H1 (cell line): ENCODE measurements around the gene SLC7A6OS. TPM values are rescaled to one million over a fixed set of nuclear protein-coding genes. Genes with fewer than 3 reads are reported as not detected.

Source experiments
- CTCF ChIA-PET: fragments of 300-600 bp; sonication (Branson Sonifier 250); formaldehyde crosslinking; loops from one replicate; lab custom pipeline; 2021; ENCODE audit not compliant: partially characterized antibody; lab: Charles Lee
- POLR2A ChIA-PET: fragments of 300-600 bp; sonication (Branson Sonifier 250); formaldehyde crosslinking; loops from one replicate; lab custom pipeline; 2021; ENCODE audit warnings: inconsistent platforms; ENCODE audit not compliant: partially characterized antibody; lab: Charles Lee
- DNase-seq, 2 experiments: peaks; one replicate each; pipeline versions ENCODE4 v3.0.0 to v3.0.0-alpha.2; 2010 to 2022; ENCODE audit warnings: low spot score in 2 of 2, low read depth in 1 of 2, mixed read lengths in 1 of 2
- FAIRE-seq: peaks from 2 replicates; lab custom pipeline; 2011; peaks lifted over from hg19 to GRCh38; lab: Jason Lieb, UNC
- H2AFZ ChIP-seq: 2 replicates; pipeline ENCODE4 v1.8.1; 2012; ENCODE audit warnings: low read length, inconsistent platforms
- H2AK5ac ChIP-seq: 2 replicates; pipeline ENCODE4 v1.6.1; 2013; ENCODE audit warnings: low read depth, low read length
- H2BK120ac ChIP-seq: replicated peaks from 2 replicates; pipeline ENCODE3; 2013; ENCODE audit warnings: low read depth, low read length, inconsistent platforms
- H2BK12ac ChIP-seq: 2 replicates; pipeline ENCODE4 v1.6.1; 2013; ENCODE audit warnings: low read depth, low read length
- H2BK15ac ChIP-seq: 2 replicates; pipeline ENCODE4 v1.6.1; 2013; ENCODE audit warnings: low read length
- H2BK20ac ChIP-seq: 2 replicates; pipeline ENCODE4 v1.6.1; 2013; ENCODE audit warnings: low read length
- H2BK5ac ChIP-seq: 2 replicates; pipeline ENCODE4 v1.6.1; 2013; ENCODE audit warnings: low read depth, low read length
- H3K14ac ChIP-seq: 2 replicates; pipeline ENCODE4 v1.6.1; 2013; ENCODE audit warnings: inconsistent platforms; ENCODE audit not compliant: insufficient read length
- H3K18ac ChIP-seq: 2 replicates; pipeline ENCODE4 v1.6.1; 2013; ENCODE audit warnings: low read length; ENCODE audit errors: extremely low read depth
- H3K23ac ChIP-seq: 2 replicates; pipeline ENCODE4 v1.6.1; 2013; ENCODE audit warnings: inconsistent platforms; ENCODE audit not compliant: insufficient read length
- H3K23me2 ChIP-seq: 2 replicates; pipeline ENCODE4 v1.6.1; 2013; ENCODE audit warnings: low read depth, low read length
- H3K27ac ChIP-seq: 2 replicates; pipeline ENCODE4 v1.6.1; 2011; ENCODE audit warnings: low read depth, low read length, inconsistent platforms
- H3K27me3 ChIP-seq, 4 experiments: replicated peaks in 1 of 4; 1 replicate in 1 of 4; 2 replicates in 3 of 4; pipeline versions ENCODE4 v1.6.1 to v1.8.1; 2011 to 2013; ENCODE audit warnings: low read length in 3 of 4, mild to moderate bottlenecking in 3 of 4, inconsistent platforms in 2 of 4, mixed read lengths in 2 of 4, moderate library complexity in 1 of 4; ENCODE audit not compliant: control insufficient read depth in 3 of 4, insufficient read depth in 3 of 4; ENCODE audit errors: extremely low read depth in 1 of 4
- H3K36me3 ChIP-seq, 4 experiments: 2 replicates each; pipeline versions ENCODE4 v1.6.1 to v1.8.1; 2011 to 2013; ENCODE audit warnings: mild to moderate bottlenecking in 4 of 4, low read length in 3 of 4, moderate library complexity in 2 of 4, control low read depth in 1 of 4, inconsistent platforms in 1 of 4; ENCODE audit not compliant: insufficient read depth in 4 of 4, control insufficient read depth in 2 of 4
- H3K4ac ChIP-seq: replicated peaks from 2 replicates; pipeline ENCODE3; 2013; ENCODE audit warnings: low read length, low read depth, mixed read lengths, inconsistent platforms; ENCODE audit not compliant: insufficient read length
- H3K4me1 ChIP-seq, 4 experiments: replicated peaks in 1 of 4; 1 replicate in 1 of 4; 2 replicates in 3 of 4; pipeline versions ENCODE4 v1.6.1 to v1.8.1; 2011 to 2013; ENCODE audit warnings: low read length in 3 of 4, inconsistent platforms in 2 of 4, mixed read lengths in 1 of 4; ENCODE audit not compliant: insufficient read depth in 4 of 4, control insufficient read depth in 3 of 4
- H3K4me2 ChIP-seq, 2 experiments: 2 replicates each; pipeline versions ENCODE4 v1.6.1 to v1.8.1; 2011 to 2013; ENCODE audit warnings: low read depth in 2 of 2, low read length in 2 of 2, control low read depth in 1 of 2, inconsistent platforms in 1 of 2, mild to moderate bottlenecking in 1 of 2; ENCODE audit not compliant: insufficient read depth in 1 of 2
- H3K4me3 ChIP-seq, 4 experiments: fragments of 200-600, 300-600 bp in 1 of 4; sonication (generic), shearing (Covaris generic), sonication (Bioruptor Twin) in 1 of 4; 2 replicates each; pipeline versions ENCODE4 v1.5.1 to v1.8.1; 2011 to 2016; ENCODE audit warnings: low read length in 4 of 4, low read depth in 3 of 4, control low read depth in 2 of 4, inconsistent platforms in 2 of 4, mild to moderate bottlenecking in 2 of 4, mixed read lengths in 1 of 4, moderate library complexity in 1 of 4; ENCODE audit not compliant: insufficient read depth in 2 of 4; ENCODE audit errors: extremely low read depth in 1 of 4
- H3K56ac ChIP-seq: replicated peaks from 2 replicates; pipeline ENCODE3; 2013; ENCODE audit warnings: low read depth, mild to moderate bottlenecking, mixed read lengths, low read length, inconsistent platforms; ENCODE audit not compliant: insufficient read length
- H3K79me1 ChIP-seq: 2 replicates; pipeline ENCODE4 v1.6.1; 2013; ENCODE audit warnings: low read depth, low read length, control low read depth
- H3K79me2 ChIP-seq, 2 experiments: 2 replicates each; pipeline versions ENCODE4 v1.6.1 to v1.8.1; 2012 to 2013; ENCODE audit warnings: low read length in 2 of 2, mild to moderate bottlenecking in 2 of 2, inconsistent platforms in 1 of 2; ENCODE audit not compliant: insufficient read depth in 2 of 2, control insufficient read depth in 1 of 2
- H3K9ac ChIP-seq, 4 experiments: replicated peaks in 1 of 4; 1 replicate in 1 of 4; 2 replicates in 3 of 4; pipeline versions ENCODE4 v1.6.1 to v1.8.1; 2011 to 2013; ENCODE audit warnings: low read depth in 3 of 4, low read length in 3 of 4, control low read depth in 2 of 4, mild to moderate bottlenecking in 2 of 4, moderate library complexity in 2 of 4, inconsistent platforms in 1 of 4; ENCODE audit errors: extremely low read depth in 1 of 4
- H3K9me3 ChIP-seq, 2 experiments: 2 replicates each; pipeline versions ENCODE4 v1.6.1 to v1.8.1; 2012 to 2013; ENCODE audit warnings: mild to moderate bottlenecking in 2 of 2, moderate library complexity in 2 of 2, control low read depth in 1 of 2, inconsistent platforms in 1 of 2, low read depth in 1 of 2, low read length in 1 of 2, mixed read lengths in 1 of 2; ENCODE audit not compliant: insufficient read depth in 2 of 2
- H4K20me1 ChIP-seq, 2 experiments: replicated peaks in 1 of 2; 2 replicates each; pipeline versions ENCODE3 to v1.8.1; 2011 to 2013; ENCODE audit warnings: inconsistent platforms in 2 of 2, low read length in 2 of 2, mild to moderate bottlenecking in 1 of 2; ENCODE audit not compliant: insufficient read depth in 2 of 2, control insufficient read depth in 1 of 2
- H4K5ac ChIP-seq: 2 replicates; pipeline ENCODE4 v1.6.1; 2013; ENCODE audit warnings: low read length, low read depth, mixed read lengths, inconsistent platforms; ENCODE audit not compliant: insufficient read length
- H4K8ac ChIP-seq: 2 replicates; pipeline ENCODE4 v1.8.0; 2013; ENCODE audit warnings: mild to moderate bottlenecking, moderate library complexity, low read length, inconsistent platforms; ENCODE audit not compliant: insufficient read depth; ENCODE audit errors: extremely low read depth
- H4K91ac ChIP-seq: replicated peaks from 2 replicates; pipeline ENCODE3; 2013; ENCODE audit warnings: low read length, mixed read lengths, inconsistent platforms; ENCODE audit not compliant: insufficient read length
- ASH2L ChIP-seq: fragments of 200-600, 300-600 bp; sonication (generic); IDR thresholded peaks from one replicate; pipeline ENCODE4 v1.7.1; 2017; ENCODE audit warnings: low read length
- CHD1 ChIP-seq: IDR thresholded peaks from 2 replicates; pipeline ENCODE4 v1.6.1; 2012; ENCODE audit warnings: low read depth, low read length, improper control_type of control experiment
- EP300 ChIP-seq, 2 experiments: IDR thresholded peaks; 1 replicate in 1 of 2; 2 replicates in 1 of 2; pipeline ENCODE4 v1.6.1; 2011 to 2012; ENCODE audit warnings: low read depth in 2 of 2, low read length in 2 of 2, mild to moderate bottlenecking in 2 of 2, borderline replicate concordance in 1 of 2, inconsistent platforms in 1 of 2, moderate library complexity in 1 of 2
- FOSL1 ChIP-seq: IDR thresholded peaks from 2 replicates; pipeline ENCODE4 v1.6.1; 2011; ENCODE audit warnings: mild to moderate bottlenecking, low read depth, low read length, moderate library complexity; ENCODE audit not compliant: insufficient read depth
- HDAC6 ChIP-seq: IDR thresholded peaks from one replicate; pipeline ENCODE4 v1.7.1; 2012; ENCODE audit warnings: low read depth, mild to moderate bottlenecking, inconsistent platforms, low read length, moderate library complexity
- KDM1A ChIP-seq: fragments of 200-600, 300-600 bp; sonication (generic); IDR thresholded peaks from 2 replicates; pipeline ENCODE4 v1.7.1; 2016; ENCODE audit warnings: mild to moderate bottlenecking, low read length, borderline replicate concordance
- RFX5 ChIP-seq: IDR thresholded peaks from 2 replicates; pipeline ENCODE4 v1.6.1; 2011; ENCODE audit warnings: low read depth, low read length, improper control_type of control experiment, borderline replicate concordance
- WGBS, 2 experiments: shearing (Covaris generic) in 1 of 2; methylation state at CpG; one replicate each; pipeline versions ENCODE4 v1.1.6 to v1.1.7; 2013 to 2015; ENCODE audit warnings: low lambda C conversion rate in 2 of 2, mixed read lengths in 2 of 2, inconsistent platforms in 1 of 2, low coverage in 1 of 2, missing lambda C conversion rate in 1 of 2; ENCODE audit not compliant: insufficient replicate concordance in 2 of 2, insufficient coverage in 1 of 2, insufficient read length in 1 of 2; ENCODE audit errors: extremely low coverage in 1 of 2, missing lambda C conversion rate in 1 of 2; 5-methylcytosine and 5-hydroxymethylcytosine counted together
- polyA plus RNA-seq, 7 experiments: library from polyadenylated mRNA; depleted of rRNA in 3 of 7; stranded (reverse) in 5 of 7; unstranded in 2 of 7; fragments of >200 nt in 5 of 7; fragments of 200-250 nt in 2 of 7; gene quantifications; 1 replicate in 5 of 7; 2 replicates in 1 of 7; 4 replicates in 1 of 7; pipeline versions ENCODE4 v1.2.1 to v1.2.3, GENCODE V29; 2011 to 2013; ENCODE audit warnings: missing spikeins in 2 of 7, mixed read lengths in 2 of 7
- total RNA-seq: library from RNA; stranded (reverse); fragmentation: NEBNext Ultra II Directional; extraction: Animal tissue kit (Norgen Biotek cat#: 25700); gene quantifications from 2 replicates; pipeline ENCODE4 v1.2.1, GENCODE V29; 2021
- TF ChIP-seq, protein P1 (sequence below), 3 experiments: IDR thresholded peaks; 1 replicate in 2 of 3; 2 replicates in 1 of 3; pipeline versions ENCODE4 v1.5.1 to v1.6.1; 2011; ENCODE audit warnings: low read length in 3 of 3, mild to moderate bottlenecking in 3 of 3, inconsistent platforms in 2 of 3, low read depth in 1 of 3, moderate library complexity in 1 of 3; ENCODE audit not compliant: insufficient read depth in 1 of 3; ENCODE audit errors: control extremely low read depth in 1 of 3

The SLC7A6OS gene
- total and polyA plus RNA-seq, 2 of the 8 experiments (the other 6 are each of a cell fraction or from before 2014, with no cell fraction given): 7.3 to 21.3 TPM

DNA sequence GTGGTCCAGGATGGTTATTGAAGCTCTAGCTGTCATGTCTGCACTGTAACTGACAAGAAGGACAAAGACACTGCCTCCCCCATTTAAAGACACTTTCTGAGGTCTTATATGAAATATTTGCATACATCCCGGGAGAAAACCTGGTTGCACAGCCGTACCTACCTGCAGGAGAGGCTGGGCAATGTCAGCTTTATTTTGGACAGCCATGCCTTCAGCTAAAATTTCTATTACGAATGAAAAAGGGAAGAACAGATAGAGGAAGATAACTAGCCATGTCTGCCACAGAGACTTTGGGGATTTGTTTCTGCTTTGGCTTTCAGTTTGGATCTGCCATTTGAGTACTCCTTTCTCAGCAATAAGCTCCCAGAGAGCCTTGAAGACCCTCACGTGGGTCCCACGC is 27.4 kb downstream of the SLC7A6OS start:
- ChIA-PET POLR2A (interaction anchor here (0.8 to 4.9 kb wide), 5 partner anchors 8 to 46 kb away, joined by 3 to 19 read pairs (median 5); partner anchors contain the start of genes PRMT7, SLC7A6 and SLC7A6OS), CTCF (interaction anchor here (0.9 to 20.4 kb wide), 7 partner anchors 11 to 190 kb away, joined by 3 to 233 read pairs (median 3); partner anchors contain the start of gene SLC7A6)
- H3K79me2 ChIP-seq: no peaks in the 10 kb centered on the region
- no peak for TF ChIP-seq EP300 (IDR thresholded peaks at IDR 0.05; ENCODE audit: borderline replicate concordance in 1 of 2, low read depth in 2 of 2, low read length in 2 of 2)
- TF ChIP-seq, protein P1, sequence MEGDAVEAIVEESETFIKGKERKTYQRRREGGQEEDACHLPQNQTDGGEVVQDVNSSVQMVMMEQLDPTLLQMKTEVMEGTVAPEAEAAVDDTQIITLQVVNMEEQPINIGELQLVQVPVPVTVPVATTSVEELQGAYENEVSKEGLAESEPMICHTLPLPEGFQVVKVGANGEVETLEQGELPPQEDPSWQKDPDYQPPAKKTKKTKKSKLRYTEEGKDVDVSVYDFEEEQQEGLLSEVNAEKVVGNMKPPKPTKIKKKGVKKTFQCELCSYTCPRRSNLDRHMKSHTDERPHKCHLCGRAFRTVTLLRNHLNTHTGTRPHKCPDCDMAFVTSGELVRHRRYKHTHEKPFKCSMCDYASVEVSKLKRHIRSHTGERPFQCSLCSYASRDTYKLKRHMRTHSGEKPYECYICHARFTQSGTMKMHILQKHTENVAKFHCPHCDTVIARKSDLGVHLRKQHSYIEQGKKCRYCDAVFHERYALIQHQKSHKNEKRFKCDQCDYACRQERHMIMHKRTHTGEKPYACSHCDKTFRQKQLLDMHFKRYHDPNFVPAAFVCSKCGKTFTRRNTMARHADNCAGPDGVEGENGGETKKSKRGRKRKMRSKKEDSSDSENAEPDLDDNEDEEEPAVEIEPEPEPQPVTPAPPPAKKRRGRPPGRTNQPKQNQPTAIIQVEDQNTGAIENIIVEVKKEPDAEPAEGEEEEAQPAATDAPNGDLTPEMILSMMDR (IDR thresholded peaks at IDR 0.05; ENCODE audit: control extremely low read depth in 1 of 3, insufficient read depth in 1 of 3, low read depth in 1 of 3, low read length in 3 of 3): no peak
- no peak for TF ChIP-seq HDAC6
- no peak for TF ChIP-seq ASH2L
- no peak for TF ChIP-seq CHD1
- no peak for TF ChIP-seq KDM1A
- no peak for TF ChIP-seq RFX5
- no peak for TF ChIP-seq FOSL1
- no peak overlapping the region for H2BK5ac ChIP-seq
- H3K27ac ChIP-seq: no peak overlapping the region
- H4K91ac ChIP-seq: no peak overlapping the region
- no peak overlapping the region for H3K14ac ChIP-seq
- H4K8ac ChIP-seq: no peak overlapping the region
- no peaks in the 10 kb centered on the region for H3K27me3 ChIP-seq
- H3K23me2 ChIP-seq: no peaks in the 10 kb centered on the region
- H4K20me1 ChIP-seq: peaks cover 2 to 13% of the 10 kb centered on the region in 2 experiments
- H3K4me1 ChIP-seq: no peaks in the 10 kb centered on the region
- no peak overlapping the region for H3K56ac ChIP-seq
- H3K4ac ChIP-seq: no peak overlapping the region
- DNase-seq (no peak), FAIRE-seq (no peak)
- H2AFZ ChIP-seq: no peak overlapping the region
- WGBS, 2 experiments: 70% methylated on average over 5 of the region's 5 CpGs; no CpG with 5 or more reads in 1 of the 2 experiments
- H2BK20ac ChIP-seq: no peak overlapping the region
- H3K9me3 ChIP-seq: no peaks in the 10 kb centered on the region
- H3K9ac ChIP-seq: no peak overlapping the region
- no peak overlapping the region for H3K23ac ChIP-seq
- H3K4me2 ChIP-seq: no peak overlapping the region
- H3K18ac ChIP-seq: no peak overlapping the region
- no peak overlapping the region for H2BK12ac ChIP-seq
- no peak overlapping the region for H2BK120ac ChIP-seq
- peaks cover 0 to 3% (median 0%) of the 10 kb centered on the region in 4 experiments; a peak in 2 of 8 replicates for H3K36me3 ChIP-seq
- H4K5ac ChIP-seq: no peak overlapping the region
- no peak overlapping the region for H3K4me3 ChIP-seq
- H2AK5ac ChIP-seq: no peak overlapping the region
- no peak overlapping the region for H2BK15ac ChIP-seq
- H3K79me1 ChIP-seq: 0 out of 2 replicates have a peak, but pooled peaks cover 3% of the 10 kb centered on the region
